ENCODE measurements around the gene HDAC9.
"Not testable (repeated sequence)": the region's sequence is repeated elsewhere in the genome, so short reads cannot be mapped to it uniquely, and the experiment has no call there.

HDAC9 gene

DNA sequence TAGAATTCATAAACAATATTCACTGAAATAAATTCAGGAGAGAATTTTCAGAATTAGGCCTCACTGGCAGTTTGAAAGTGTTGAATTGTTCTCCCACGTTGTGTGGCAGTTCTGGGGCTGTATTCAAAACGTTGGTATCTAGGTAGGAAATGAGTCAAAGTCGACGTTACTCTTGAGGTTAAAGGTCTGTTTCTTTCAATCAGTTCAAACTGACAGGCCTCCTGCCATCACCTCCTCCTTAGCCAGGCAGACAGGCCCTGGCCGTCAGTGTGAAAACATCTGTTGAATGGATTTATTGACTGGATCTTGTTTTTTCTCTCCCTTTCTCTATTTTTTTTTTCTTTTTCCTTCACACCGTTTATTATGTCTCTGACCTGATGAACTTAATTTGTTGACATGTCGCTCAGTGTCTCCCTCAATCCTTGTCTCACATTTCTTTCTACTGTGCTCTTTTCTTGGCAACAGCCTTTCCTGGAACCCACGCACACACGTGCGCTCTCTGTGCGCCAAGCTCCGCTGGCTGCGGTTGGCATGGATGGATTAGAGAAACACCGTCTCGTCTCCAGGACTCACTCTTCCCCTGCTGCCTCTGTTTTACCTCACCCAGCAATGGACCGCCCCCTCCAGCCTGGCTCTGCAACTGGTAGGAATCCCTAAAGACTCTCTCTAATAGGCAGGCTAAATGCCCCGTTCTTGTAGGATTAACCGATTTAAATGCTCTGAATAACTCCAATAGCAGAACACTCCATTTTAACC, 231.7 kb downstream of the HDAC9 start:
- no peak for DNase-seq (ENCODE audit: low read depth)

- DNase-seq (ENCODE audit: low read depth), result not testable (repeated sequence)
Measured at GRCh38 chr7:18736012-18736411, 240.5 kb downstream of the HDAC9 start.

- no peak for DNase-seq (ENCODE audit: low read depth)
Measured at GRCh38 chr7:18740579-18740988, 245.0 kb downstream of the HDAC9 start.

- DNase-seq (ENCODE audit: low read depth), result no peak
Measured at GRCh38 chr7:18753972-18754610, 258.5 kb downstream of the HDAC9 start.

DNA sequence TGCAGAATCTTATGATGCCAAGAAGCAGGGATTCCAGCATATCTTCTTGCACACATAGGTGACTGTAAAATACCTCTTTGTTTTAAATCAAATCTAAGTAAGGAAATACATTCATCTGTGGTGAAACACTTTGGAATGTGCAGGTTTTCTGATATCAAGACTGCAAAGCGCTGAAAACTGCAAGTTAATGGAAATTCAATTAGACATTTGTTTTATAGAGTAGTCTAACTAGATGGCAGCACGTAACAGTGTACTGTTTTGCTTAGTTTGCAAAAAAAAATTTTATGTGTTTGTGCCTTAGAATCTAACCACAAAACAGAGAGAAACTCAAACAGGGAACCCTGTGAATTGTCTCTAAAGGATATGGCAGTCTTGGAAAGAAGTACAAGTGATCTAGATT, 259.2 kb downstream of the HDAC9 start:
- DNase-seq (ENCODE audit: low read depth), result no peak

DNA sequence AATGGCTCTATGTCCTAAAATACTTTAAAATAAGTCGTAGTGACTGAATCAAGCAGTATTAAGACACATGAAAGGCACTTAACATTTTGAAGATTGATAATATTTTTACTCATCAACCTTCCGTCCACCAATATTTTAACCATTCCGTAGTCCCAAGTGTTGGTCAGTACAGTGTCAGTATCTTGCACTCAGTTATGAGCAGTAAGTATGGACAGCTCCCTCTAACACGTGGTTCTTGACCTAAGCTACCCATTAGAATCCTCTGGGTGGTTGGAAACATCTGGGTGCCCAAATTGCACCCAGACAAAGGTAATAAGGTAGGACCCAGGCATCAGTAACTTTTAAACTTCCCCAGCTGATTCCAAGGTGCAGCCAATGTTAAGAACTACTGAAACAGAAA, 260.2 kb downstream of the HDAC9 start:
- DNase-seq (ENCODE audit: low read depth), result no peak

DNA sequence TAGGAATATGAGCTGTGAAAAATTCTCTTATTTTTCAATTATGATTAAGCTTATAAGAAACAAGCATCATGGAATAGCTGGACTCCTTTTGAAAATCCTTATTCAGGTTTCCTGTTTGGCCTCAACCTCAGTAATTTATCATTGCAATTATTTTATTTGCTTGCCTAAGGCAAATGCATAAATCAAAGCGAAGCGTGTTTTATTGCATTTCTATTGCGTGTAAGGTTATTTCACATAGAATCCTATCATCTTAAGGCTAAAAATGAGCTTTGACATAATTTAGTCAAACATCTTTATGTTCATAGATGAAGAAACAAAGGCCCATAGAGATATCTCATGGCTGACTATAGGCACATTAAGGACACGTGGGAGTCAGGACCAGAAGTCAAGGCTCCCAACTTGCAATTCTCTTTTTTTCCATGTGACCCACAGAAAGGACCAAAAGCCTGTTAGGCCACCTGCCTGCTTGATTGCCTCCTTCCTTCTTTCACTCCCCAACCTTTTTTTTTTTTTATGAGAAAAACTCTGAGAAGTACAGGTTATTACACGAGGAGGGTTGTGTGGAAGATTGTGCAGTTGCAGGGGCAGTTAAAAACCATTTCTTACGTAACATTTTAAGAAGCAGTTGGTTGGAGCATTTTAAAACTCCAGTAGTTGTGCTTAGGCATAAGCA, 261.0 kb downstream of the HDAC9 start:
- no peak for DNase-seq (ENCODE audit: low read depth)

DNA sequence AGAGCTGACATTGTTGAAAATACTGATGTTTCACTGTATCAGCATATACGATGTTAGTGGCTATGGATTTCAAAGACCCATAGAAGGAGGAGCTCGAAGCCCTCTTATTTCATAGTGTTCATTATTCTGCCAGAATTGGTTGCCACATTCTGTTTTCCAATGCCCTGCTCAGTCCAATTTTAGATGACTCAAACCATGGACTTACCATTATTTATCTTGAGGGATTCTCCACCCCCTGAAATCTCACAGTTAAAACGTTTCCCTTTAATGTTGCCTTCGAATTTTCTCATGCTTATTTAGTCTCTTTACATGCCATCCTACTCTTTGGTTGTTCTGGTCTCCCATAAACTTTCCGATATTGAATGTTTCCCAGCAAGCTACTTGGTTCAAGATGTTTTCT, 264.5 kb downstream of the HDAC9 start:
- DNase-seq (ENCODE audit: low read depth), result no peak

DNA sequence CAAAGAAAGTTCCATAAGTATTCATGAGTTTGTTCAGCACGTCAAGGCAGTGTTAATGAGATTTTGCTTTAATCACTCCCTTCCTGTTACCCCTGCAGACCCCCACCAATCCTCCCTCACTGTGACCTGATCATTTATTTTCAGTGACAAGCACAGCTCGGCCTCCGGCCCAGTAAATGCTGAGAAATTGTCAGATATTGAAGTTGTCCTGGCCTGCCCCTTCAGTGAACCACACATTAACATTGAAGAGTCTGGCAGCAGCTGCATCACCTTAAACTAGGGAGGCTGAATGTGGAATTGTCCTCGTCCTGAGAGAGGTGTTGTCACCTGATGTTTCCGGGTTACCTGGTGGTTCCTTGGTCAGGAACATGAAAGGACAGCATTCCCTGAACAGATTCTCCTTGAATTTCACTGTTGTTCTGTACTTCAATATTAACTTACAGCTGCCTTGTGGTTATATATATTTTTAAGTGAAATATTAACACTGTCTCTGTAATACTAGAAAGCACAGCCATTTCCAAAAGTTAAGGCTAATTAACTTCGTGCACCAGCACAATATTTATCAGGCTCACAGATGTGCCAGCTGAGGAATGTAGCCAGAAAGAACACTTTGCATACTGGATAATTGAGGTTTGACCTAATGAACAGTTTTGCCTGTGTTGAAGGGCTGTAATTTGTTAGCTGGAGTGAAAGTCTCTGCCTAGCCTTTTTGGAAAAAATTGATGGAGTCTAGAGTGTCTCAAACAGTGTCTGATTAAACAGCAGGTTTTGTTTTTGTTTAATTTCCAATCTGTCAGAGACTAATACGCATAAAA, 265.3 kb downstream of the HDAC9 start:
- DNase-seq (ENCODE audit: low read depth), result no peak

- DNase-seq (ENCODE audit: low read depth), result no peak
Measured at GRCh38 chr7:18762189-18762588, 266.6 kb downstream of the HDAC9 start.

DNA sequence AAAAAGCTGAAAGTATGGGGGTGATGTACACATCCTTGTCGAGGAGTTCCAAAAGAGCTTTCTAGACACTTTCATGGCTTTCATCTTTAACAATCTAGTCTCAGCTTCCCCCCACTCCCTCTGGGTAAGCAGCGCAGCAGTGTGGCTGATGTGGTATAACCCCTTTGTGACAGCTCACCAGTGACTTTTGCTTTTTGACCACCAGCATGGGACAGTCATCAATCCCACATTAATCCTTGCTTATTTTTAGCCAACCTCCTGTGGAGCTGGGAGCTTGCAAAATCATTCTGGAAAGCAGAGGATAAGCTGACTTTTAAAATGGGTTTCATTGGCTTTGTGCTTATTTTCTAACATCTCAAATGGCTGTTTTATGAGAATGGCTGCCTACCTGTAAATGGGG, 272.7 kb downstream of the HDAC9 start:
- DNase-seq (ENCODE audit: low read depth), result no peak

DNA sequence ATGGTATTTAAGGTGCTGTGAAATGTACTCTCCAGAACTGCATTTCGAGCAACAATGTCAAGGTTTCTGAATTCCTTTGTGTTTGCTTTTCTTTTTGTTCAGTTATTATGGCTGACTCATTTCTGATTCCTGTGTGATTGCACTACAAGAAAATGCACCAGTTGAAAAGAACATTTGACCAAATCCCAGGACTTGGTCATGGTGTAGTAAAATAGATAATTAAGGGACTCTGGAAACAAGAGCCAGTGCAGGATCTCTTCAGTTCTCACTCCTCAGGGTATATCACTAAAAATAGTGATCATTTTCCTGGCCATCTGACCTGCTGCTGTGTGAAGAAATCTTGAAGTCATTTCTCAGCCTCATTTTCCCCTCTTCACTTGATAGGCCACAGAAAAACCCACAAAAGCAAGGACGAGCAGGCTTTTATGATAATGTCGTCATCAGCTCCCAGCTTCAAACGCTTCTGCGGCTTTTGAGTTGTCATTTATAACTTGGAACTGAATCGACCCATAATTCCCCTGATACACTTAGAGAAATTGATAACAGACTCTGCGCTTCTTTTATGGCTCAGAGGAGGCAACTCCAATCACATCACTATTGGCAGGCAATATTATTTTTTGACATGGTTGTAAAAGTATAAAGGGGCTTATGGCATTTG, 274.7 kb downstream of the HDAC9 start:
- no peak for DNase-seq (ENCODE audit: low read depth)

DNA sequence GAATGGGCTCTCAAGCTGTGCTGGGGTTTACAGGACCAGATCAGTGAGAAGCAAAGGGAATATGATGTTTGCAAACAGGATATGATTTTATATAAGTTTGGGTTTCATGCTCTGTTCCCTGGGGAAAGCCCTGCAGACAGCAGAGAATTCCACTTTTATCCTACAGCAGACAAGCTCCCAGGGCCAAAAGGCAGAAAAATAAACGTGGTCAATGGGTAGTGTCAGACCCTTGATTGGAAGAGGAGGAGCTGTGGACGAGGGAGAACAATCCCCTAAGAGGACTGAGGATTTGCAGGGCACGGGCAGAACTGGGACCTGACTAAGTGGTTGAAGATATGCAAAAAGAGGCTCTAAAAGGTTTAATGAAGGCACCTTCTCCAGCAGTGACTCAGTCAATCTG, 275.3 kb downstream of the HDAC9 start:
- DNase-seq (ENCODE audit: low read depth), result no peak

DNA sequence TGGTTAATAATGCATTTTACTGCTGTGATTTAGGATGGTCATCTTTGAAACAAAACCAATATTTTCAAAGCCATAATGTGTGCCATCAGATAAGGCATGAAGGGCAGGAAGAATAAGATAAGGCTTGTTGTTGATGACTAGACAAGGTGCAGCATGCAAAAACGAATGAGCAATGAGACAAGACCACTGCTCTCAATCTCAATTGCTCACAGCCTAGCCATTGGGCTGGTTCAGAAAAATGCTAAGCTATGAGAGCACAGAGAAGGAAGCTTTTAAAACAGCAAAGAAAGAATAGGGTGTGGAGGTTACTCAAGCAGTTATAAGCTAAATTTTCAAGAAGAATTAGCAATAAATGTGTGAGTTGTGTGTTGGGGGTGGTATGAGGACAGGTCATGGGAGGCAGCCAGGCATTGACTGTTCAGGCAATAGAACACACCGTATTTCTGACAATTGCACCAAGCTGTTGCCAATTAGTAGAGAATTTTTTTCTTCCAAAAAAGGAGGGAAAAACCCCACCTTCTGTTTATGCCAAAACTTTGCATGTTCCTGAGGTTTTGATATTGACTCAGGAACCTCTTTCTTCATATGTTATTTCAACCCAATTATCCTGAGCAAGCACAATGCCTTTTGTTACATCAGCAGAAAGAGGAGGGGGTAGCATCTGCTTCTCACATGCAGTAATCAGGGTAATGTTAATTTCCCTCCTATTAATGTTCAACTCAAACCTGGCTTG, 276.5 kb downstream of the HDAC9 start:
- DNase-seq (ENCODE audit: low read depth), result no peak

GRCh38 chr7:18772567-18772965, 277.0 kb downstream of the HDAC9 start:
- DNase-seq (ENCODE audit: low read depth), result no peak

GRCh38 chr7:18777314-18777713, 281.8 kb downstream of the HDAC9 start:
- no peak for DNase-seq (ENCODE audit: low read depth)

- no peak for DNase-seq (ENCODE audit: low read depth)
Measured at GRCh38 chr7:18778594-18778993, 283.0 kb downstream of the HDAC9 start.

GRCh38 chr7:18780266-18780665, 284.7 kb downstream of the HDAC9 start:
- no peak for DNase-seq (ENCODE audit: low read depth)

- no peak for DNase-seq (ENCODE audit: low read depth)
Measured at GRCh38 chr7:18780938-18781337, 285.4 kb downstream of the HDAC9 start.

DNA sequence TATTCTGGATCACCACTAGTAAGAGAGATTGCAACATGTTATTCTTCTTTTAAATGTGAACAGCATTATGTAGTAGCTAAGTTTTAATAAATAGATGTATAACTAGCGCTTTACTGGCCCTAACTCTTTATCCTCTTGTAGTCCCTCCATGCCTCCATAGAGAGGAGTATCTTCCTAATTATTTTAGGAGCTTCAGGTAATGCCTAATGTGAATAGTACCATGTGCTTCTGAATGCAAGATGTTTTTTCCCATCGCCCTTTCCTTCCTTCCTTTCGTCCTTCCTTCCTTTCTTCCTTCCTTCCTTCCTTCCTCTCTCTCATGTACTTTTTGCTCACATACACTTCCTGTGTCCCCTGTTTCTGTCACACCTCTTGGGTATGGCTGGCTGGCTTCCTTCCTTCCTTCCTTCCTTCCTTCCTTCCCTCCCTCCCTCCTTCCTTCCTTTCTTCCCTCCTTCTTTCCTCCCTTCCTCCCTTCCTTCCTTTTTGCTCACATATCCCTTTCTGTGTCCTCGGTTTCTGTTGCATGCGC, 290.7 kb downstream of the HDAC9 start:
- DNase-seq (ENCODE audit: low read depth), result no peak

DNA sequence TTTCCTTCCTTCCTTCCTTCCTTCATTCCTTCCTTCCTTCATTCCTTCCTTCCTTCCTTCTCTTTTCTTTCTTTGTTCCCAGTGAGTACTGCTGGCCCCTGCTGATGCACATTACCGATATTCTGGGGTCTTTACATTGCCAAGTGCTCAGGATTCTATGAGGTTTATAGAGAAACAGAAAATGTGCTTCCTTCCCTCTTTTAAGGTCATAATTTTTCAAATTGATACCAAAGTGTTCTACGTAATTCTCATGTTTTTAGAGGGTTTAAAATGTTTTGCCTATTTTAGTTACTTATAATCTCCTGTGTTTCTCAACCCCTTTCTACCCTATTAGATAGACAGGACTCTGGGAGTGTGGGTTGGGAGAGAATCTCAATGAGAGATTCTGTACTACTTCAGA, 291.2 kb downstream of the HDAC9 start:
- no peak for DNase-seq (ENCODE audit: low read depth)
